Measurements from ENCODE around the gene GGT6. TPM values are rescaled to one million over a fixed set of nuclear protein-coding genes. Genes with fewer than 3 reads are reported as not detected.
"Not testable (repeated sequence)": the region's sequence is repeated elsewhere in the genome, so short reads cannot be mapped to it uniquely, and the experiment has no call there.

Gene GGT6
- polyA plus RNA-seq, 1 donor (not counting 4 experiments of a cell fraction or from before 2014, with no cell fraction given), result 0.93 TPM

DNA sequence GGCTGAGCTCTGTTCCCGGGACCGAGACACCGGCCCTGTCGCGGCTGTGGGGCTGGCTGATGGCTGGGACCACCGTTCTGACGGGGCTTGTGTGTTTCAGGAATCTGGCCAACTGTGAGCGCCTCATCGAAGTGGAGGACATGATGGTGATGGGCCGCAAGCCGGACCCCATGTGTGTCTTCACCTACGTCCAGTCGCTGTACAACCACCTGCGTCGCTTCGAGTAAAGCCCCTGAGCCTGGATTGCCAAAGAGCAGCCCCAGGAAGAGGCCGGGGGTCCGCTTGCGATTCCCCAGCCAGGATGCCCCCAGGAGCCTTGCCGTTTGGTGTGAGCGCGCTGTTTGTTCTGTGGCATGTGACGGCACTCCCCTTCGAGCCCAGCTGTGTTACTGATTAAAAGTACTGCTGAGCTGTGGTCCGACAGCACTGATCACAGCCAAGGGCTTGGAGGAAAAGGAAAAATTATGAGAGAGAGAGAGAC lies 46.9 kb upstream of the GGT6 start:
- FAIRE-seq (no peak), DNase-seq (ENCODE audit: low read depth, low spot score) (no peak)
- TF ChIP-seq EZH2 (IDR thresholded peaks at IDR 0.05; ENCODE audit: low read length), result no peak
- TF ChIP-seq, protein P1, sequence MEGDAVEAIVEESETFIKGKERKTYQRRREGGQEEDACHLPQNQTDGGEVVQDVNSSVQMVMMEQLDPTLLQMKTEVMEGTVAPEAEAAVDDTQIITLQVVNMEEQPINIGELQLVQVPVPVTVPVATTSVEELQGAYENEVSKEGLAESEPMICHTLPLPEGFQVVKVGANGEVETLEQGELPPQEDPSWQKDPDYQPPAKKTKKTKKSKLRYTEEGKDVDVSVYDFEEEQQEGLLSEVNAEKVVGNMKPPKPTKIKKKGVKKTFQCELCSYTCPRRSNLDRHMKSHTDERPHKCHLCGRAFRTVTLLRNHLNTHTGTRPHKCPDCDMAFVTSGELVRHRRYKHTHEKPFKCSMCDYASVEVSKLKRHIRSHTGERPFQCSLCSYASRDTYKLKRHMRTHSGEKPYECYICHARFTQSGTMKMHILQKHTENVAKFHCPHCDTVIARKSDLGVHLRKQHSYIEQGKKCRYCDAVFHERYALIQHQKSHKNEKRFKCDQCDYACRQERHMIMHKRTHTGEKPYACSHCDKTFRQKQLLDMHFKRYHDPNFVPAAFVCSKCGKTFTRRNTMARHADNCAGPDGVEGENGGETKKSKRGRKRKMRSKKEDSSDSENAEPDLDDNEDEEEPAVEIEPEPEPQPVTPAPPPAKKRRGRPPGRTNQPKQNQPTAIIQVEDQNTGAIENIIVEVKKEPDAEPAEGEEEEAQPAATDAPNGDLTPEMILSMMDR (optimal IDR thresholded peaks at IDR 0.05 in 1 of 3, IDR thresholded peaks at IDR 0.05 in 1 of 3, conservative IDR thresholded peaks at IDR 0.05 in 1 of 3; ENCODE audit: extremely low read depth in 1 of 3, insufficient read depth in 2 of 3, low read length in 3 of 3), result no peak
- Histone ChIP-seq H3K36me3 (ENCODE audit: control insufficient read depth in 2 of 2, extremely low read depth in 1 of 2, insufficient read depth in 2 of 2, low read length in 2 of 2) (no peaks in the 10 kb centered on the region), H3K9me3 (ENCODE audit: control insufficient read depth, low read depth, low read length) (no peaks in the 10 kb centered on the region), H2AFZ (ENCODE audit: control insufficient read depth, low read length) (no peak overlapping the region), H4K20me1 (ENCODE audit: control insufficient read depth, extremely low read depth, insufficient read depth, low read length) (no peaks in the 10 kb centered on the region), H3K9me1 (ENCODE audit: control insufficient read depth, extremely low read depth, insufficient read depth, low read length) (no peaks in the 10 kb centered on the region), H3K27me3 (ENCODE audit: control insufficient read depth, extremely low read depth, insufficient read depth, low read length) (peaks cover 16% of the 10 kb centered on the region), H3K4me2 (ENCODE audit: control insufficient read depth, extremely low read depth, insufficient read depth, low read depth, low read length) (no peak overlapping the region), H3K79me2 (ENCODE audit: control insufficient read depth, insufficient read depth, low read length) (no peaks in the 10 kb centered on the region), H3K27ac (ENCODE audit: control insufficient read depth, insufficient read depth, low read length) (no peak overlapping the region), H3K4me3 (ENCODE audit: control insufficient read depth in 2 of 3, extremely low read depth in 1 of 3, insufficient read depth in 2 of 3, low read depth in 1 of 3, low read length in 3 of 3) (no peak overlapping the region), H3K4me1 (ENCODE audit: control insufficient read depth, extremely low read depth, insufficient read depth, low read length) (no peaks in the 10 kb centered on the region), H3K9ac (ENCODE audit: control insufficient read depth, extremely low read depth, insufficient read depth, low read length) (no peak overlapping the region)
- dilution Hi-C loops (cut with MboI; ENCODE audit: extremely low pct_ligation_motif_present, low sequenced_read_pairs), result no loop called here

DNA sequence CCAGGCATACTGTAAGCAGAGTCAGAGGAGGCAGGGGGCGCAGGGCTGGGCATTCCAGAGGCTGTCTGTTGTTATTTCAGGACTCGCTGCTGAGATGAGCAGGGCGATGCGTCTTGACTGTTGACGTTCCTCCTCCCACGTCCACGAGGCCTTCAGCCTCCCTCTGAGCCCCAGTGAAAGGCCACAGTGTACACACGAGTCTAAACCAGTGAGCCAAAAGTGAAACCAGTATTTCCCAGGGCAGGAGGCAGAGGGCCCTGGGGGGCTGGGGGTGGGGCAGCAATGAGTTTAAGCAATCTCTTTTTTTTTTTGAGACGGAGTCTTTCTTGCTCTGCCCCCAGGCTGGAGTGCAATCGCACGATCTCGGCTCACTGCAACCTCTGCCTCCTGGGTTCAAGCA lies 45.4 kb upstream of the GGT6 start:
- no peaks in the 10 kb centered on the region for H3K9me3 ChIP-seq (ENCODE audit: control insufficient read depth, low read depth, low read length)
- H3K9ac ChIP-seq (ENCODE audit: control insufficient read depth, extremely low read depth, insufficient read depth, low read length), result no peak overlapping the region

DNA sequence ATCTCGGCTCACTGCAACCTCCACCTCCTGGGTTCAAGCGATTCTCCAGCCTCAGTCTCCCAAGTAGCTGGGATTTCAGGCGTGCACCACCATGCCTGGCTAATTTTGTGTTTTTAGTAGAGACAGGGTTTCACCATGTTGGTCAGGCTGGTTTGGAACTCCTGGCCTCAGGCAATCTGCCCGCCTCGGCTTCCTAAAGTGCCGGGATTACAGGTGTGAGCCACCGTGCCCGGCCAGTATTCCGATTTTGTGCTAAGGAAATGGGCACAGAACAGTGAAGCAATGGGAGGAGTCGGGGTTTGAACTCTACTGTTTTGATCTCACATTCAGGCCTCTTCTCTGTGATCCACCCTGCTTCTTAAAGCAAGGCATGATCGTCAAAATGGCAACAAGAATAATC lies 44.4 kb upstream of the GGT6 start:
- dilution Hi-C loops (cut with MboI; ENCODE audit: extremely low pct_ligation_motif_present, low sequenced_read_pairs); H3K79me2 ChIP-seq (ENCODE audit: control insufficient read depth, insufficient read depth, low read length); H3K4me2 ChIP-seq (ENCODE audit: control insufficient read depth, extremely low read depth, insufficient read depth, low read depth, low read length); H3K9me1 ChIP-seq (ENCODE audit: control insufficient read depth, extremely low read depth, insufficient read depth, low read length); H3K4me3 ChIP-seq (ENCODE audit: control insufficient read depth in 2 of 3, extremely low read depth in 1 of 3, insufficient read depth in 2 of 3, low read depth in 1 of 3, low read length in 3 of 3); H3K9ac ChIP-seq (ENCODE audit: control insufficient read depth, extremely low read depth, insufficient read depth, low read length); H3K27ac ChIP-seq (ENCODE audit: control insufficient read depth, insufficient read depth, low read length); H3K4me1 ChIP-seq (ENCODE audit: control insufficient read depth, extremely low read depth, insufficient read depth, low read length); H3K36me3 ChIP-seq (ENCODE audit: control insufficient read depth in 2 of 2, extremely low read depth in 1 of 2, insufficient read depth in 2 of 2, low read length in 2 of 2); H3K9me3 ChIP-seq (ENCODE audit: control insufficient read depth, low read depth, low read length); H2AFZ ChIP-seq (ENCODE audit: control insufficient read depth, low read length); FAIRE-seq; DNase-seq (ENCODE audit: low read depth, low spot score); H4K20me1 ChIP-seq (ENCODE audit: control insufficient read depth, extremely low read depth, insufficient read depth, low read length): not testable (repeated sequence)
- H3K27me3 ChIP-seq (ENCODE audit: control insufficient read depth, extremely low read depth, insufficient read depth, low read length), result peaks cover 22% of the 10 kb centered on the region

More for the DNA sequence above, 45.4 kb upstream of the GGT6 start:
- no peak overlapping the region for H3K4me2 ChIP-seq (ENCODE audit: control insufficient read depth, extremely low read depth, insufficient read depth, low read depth, low read length)
- dilution Hi-C loops (cut with MboI; ENCODE audit: extremely low pct_ligation_motif_present, low sequenced_read_pairs), result no loop called here
- H3K9me1 ChIP-seq (ENCODE audit: control insufficient read depth, extremely low read depth, insufficient read depth, low read length), result no peaks in the 10 kb centered on the region
- no peak overlapping the region for H2AFZ ChIP-seq (ENCODE audit: control insufficient read depth, low read length)
- H4K20me1 ChIP-seq (ENCODE audit: control insufficient read depth, extremely low read depth, insufficient read depth, low read length), result no peaks in the 10 kb centered on the region
- FAIRE-seq (no peak), DNase-seq (ENCODE audit: low read depth, low spot score) (no peak)
- H3K4me1 ChIP-seq (ENCODE audit: control insufficient read depth, extremely low read depth, insufficient read depth, low read length), result no peaks in the 10 kb centered on the region
- TF ChIP-seq, protein P1 (optimal IDR thresholded peaks at IDR 0.05 in 1 of 3, IDR thresholded peaks at IDR 0.05 in 1 of 3, conservative IDR thresholded peaks at IDR 0.05 in 1 of 3; ENCODE audit: extremely low read depth in 1 of 3, insufficient read depth in 2 of 3, low read length in 3 of 3), result no peak
- TF ChIP-seq EZH2 (IDR thresholded peaks at IDR 0.05; ENCODE audit: low read length), result no peak
- H3K4me3 ChIP-seq (ENCODE audit: control insufficient read depth in 2 of 3, extremely low read depth in 1 of 3, insufficient read depth in 2 of 3, low read depth in 1 of 3, low read length in 3 of 3), result no peak overlapping the region
- H3K36me3 ChIP-seq (ENCODE audit: control insufficient read depth in 2 of 2, extremely low read depth in 1 of 2, insufficient read depth in 2 of 2, low read length in 2 of 2), result no peaks in the 10 kb centered on the region
- peaks cover 16% of the 10 kb centered on the region for H3K27me3 ChIP-seq (ENCODE audit: control insufficient read depth, extremely low read depth, insufficient read depth, low read length)
- H3K27ac ChIP-seq (ENCODE audit: control insufficient read depth, insufficient read depth, low read length), result no peak overlapping the region
- no peaks in the 10 kb centered on the region for H3K79me2 ChIP-seq (ENCODE audit: control insufficient read depth, insufficient read depth, low read length)

Data from keratinocyte (primary cell).